Chondrocyte (in vitro differentiated cells): ENCODE data around the gene SLC7A7. TPM values are rescaled to one million over a fixed set of nuclear protein-coding genes. Genes with fewer than 3 reads are reported as not detected.
A peak's percentile ranks its signal among the peaks of the same experiment; 100 is the strongest.
"Not testable (repeated sequence)": the region's sequence is repeated elsewhere in the genome, so short reads cannot be mapped to it uniquely, and the experiment has no call there.

ENCODE experiments used
- DNase-seq: peaks from one replicate; pipeline ENCODE4 v3.0.0; 2021; ENCODE audit warnings: mixed read lengths, low spot score
- H3K27ac Mint-ChIP-seq: one replicate; pipeline ENCODE4 v1.8.0; 2021; ENCODE audit warnings: mild to moderate bottlenecking, moderate library complexity, mixed read lengths; ENCODE audit not compliant: unreplicated experiment
- H3K27me3 Mint-ChIP-seq: 2 replicates; pipeline ENCODE4 v1.8.0; 2021; ENCODE audit warnings: low read depth, mixed read lengths
- H3K36me3 Mint-ChIP-seq: 2 replicates; pipeline ENCODE4 v1.8.0; 2021; ENCODE audit warnings: low read depth, mixed read lengths
- H3K4me1 Mint-ChIP-seq: 2 replicates; pipeline ENCODE4 v1.8.0; 2021; ENCODE audit warnings: low read depth, mild to moderate bottlenecking, mixed read lengths
- H3K4me3 Mint-ChIP-seq: one replicate; pipeline ENCODE4 v1.8.0; 2021; ENCODE audit warnings: mild to moderate bottlenecking, moderate library complexity, mixed read lengths; ENCODE audit not compliant: unreplicated experiment
- H3K9me3 Mint-ChIP-seq: 2 replicates; pipeline ENCODE4 v1.8.0; 2021; ENCODE audit warnings: low read depth, mixed read lengths
- long read RNA-seq: library from polyadenylated mRNA; stranded (forward); transcript quantifications from one replicate; pipeline ENCODE4 v2.0.0, GENCODE V29; 2021
- total RNA-seq: library from RNA; stranded (reverse); gene quantifications from 3 replicates; pipeline ENCODE4 v1.2.1, GENCODE V29; 2021
- TF ChIP-seq, protein P1 (sequence below): fragments of 200-600 bp; sonication (generic); IDR thresholded peaks from 2 replicates; pipeline ENCODE4 v1.5.0; 2021; ENCODE audit warnings: antibody characterized with exemption, mild to moderate bottlenecking, moderate library complexity

The SLC7A7 gene
- total RNA-seq = 0.46 to 1.5 TPM (median 1.5 TPM) in 3 replicates
- long read RNA-seq, partial matches to known transcripts = 1 of 6 reads
- long read RNA-seq, other reads (novel, unspliced or antisense) = 3 of 6 reads

DNA sequence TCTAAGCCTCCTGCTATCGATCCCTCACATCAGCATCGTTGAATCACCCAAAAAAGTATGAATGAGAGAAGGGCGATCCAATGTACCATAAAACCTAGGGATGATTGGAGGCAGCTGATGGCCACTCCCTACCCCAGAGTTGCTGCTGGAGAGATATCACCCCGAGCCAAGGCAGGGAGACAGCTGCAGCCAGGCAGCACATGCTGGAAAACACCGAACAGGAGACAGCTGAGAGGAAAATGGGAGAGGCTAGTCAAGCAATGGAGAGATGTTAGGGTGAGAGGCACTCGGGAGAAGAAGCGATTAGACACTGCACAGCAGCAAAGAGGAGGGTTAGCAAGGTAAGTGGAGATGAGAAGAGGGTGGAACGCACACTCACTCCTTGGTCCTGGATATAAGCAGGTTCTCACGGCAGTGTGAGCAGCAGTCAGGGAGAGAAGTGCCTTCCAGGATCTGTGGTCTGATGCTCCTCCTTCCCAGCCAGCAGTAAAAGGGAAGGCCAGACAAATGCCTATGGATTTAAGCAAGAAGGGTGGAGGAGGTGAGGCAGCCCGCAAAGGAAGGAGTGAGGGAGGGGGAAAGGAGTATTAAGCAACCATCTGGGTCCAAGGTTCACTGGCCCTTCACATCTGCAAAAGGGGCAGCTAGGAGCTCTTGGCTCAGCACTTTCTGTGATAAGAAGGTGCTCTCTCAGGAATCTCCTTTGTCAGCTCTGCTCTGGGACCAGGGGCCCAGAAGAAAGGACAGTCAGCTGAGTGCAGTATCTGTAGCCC is at the start of gene SLC7A7:
Gene SLC7A7 (minus strand): TSS at position 495 of the 773 bp plus-strand sequence. CDS start 2,037 bp downstream, outside the sequence.
- Mint-ChIP-seq H3K4me1 (peaks cover 33% of the 10 kb centered on the region), H3K36me3 (no peaks in the 10 kb centered on the region), H3K27me3 (no peaks in the 10 kb centered on the region), H3K9me3 (no peaks in the 10 kb centered on the region), H3K27ac (peak within 1 kb of the TSS; percentile 54), H3K4me3 (no peak within 1 kb of the TSS)
- DNase-seq = no peak
- TF ChIP-seq, protein P1, sequence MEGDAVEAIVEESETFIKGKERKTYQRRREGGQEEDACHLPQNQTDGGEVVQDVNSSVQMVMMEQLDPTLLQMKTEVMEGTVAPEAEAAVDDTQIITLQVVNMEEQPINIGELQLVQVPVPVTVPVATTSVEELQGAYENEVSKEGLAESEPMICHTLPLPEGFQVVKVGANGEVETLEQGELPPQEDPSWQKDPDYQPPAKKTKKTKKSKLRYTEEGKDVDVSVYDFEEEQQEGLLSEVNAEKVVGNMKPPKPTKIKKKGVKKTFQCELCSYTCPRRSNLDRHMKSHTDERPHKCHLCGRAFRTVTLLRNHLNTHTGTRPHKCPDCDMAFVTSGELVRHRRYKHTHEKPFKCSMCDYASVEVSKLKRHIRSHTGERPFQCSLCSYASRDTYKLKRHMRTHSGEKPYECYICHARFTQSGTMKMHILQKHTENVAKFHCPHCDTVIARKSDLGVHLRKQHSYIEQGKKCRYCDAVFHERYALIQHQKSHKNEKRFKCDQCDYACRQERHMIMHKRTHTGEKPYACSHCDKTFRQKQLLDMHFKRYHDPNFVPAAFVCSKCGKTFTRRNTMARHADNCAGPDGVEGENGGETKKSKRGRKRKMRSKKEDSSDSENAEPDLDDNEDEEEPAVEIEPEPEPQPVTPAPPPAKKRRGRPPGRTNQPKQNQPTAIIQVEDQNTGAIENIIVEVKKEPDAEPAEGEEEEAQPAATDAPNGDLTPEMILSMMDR = no peak

DNA sequence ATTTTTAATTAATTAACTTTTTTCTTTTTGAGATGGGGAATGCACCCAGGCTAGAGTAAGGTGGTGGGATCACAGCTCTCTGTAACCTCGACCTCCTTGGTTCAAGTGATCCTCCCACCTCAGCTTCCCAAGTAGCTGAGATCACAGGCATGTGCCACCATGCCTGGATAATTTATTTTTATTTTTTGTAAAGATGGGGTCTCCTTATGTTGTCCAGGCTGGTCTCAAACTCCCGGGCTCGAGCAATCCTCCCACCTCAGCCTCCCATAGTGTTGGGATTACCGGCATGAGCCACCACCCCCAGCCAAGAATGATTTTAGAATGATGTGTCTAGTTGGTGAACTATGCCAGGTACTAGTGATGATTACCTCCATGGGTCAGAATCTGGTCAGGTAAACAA is 49.7 kb upstream of the SLC7A7 start:
- TF ChIP-seq, protein P1 = no peak
- no peak for DNase-seq
- no peaks in the 10 kb centered on the region for H3K9me3 Mint-ChIP-seq
- H3K4me1 Mint-ChIP-seq = no peaks in the 10 kb centered on the region
- H3K27ac Mint-ChIP-seq = no peak overlapping the region
- no peaks in the 10 kb centered on the region for H3K27me3 Mint-ChIP-seq
- no peaks in the 10 kb centered on the region for H3K36me3 Mint-ChIP-seq
- H3K4me3 Mint-ChIP-seq = no peak overlapping the region

DNA sequence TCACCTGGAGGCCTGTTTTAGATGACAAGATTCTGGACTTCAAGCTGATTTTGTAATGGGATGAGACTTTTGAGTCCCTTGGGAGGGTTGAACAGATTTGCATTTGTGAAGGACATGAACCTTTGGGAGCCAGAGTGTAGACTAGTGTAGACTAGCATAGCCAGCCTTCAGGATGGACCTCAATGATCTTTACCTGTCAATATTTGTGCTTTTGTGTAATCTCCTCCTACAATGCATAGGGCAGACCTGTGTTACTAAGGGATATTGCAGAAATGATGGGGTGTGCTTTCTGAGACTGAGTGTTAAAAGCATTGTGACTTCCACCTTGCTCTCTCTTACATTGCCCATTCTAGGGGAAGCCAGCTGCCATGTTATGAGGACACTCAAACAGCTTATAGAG is 46.4 kb upstream of the SLC7A7 start:
- no peak overlapping the region for H3K27ac Mint-ChIP-seq
- TF ChIP-seq, protein P1 = no peak
- no peak overlapping the region for H3K4me3 Mint-ChIP-seq
- H3K4me1 Mint-ChIP-seq = peaks cover 9% of the 10 kb centered on the region
- no peaks in the 10 kb centered on the region for H3K9me3 Mint-ChIP-seq
- no peaks in the 10 kb centered on the region for H3K27me3 Mint-ChIP-seq
- DNase-seq = no peak
- no peaks in the 10 kb centered on the region for H3K36me3 Mint-ChIP-seq

DNA sequence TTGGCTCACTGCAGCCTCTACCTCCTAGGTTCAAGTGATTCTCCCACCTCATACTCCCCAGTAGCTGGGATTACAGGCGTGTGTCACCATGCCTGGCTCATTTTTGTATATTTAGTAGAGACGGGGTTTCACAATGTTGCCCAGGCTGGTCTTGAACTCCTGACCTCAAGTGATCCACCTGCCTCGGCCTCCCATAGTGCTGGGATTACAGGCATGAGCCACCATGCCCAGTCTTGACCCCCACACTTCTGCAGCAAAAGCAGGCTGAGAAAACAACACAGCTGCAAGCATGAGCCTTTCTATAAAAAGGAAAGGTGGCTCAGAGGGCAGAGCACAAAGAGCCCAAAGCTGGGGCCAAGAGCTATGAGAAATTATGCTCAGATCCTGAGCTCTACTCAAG is 45.1 kb upstream of the SLC7A7 start:
- H3K36me3 Mint-ChIP-seq, H3K9me3 Mint-ChIP-seq, DNase-seq, H3K27ac Mint-ChIP-seq, H3K27me3 Mint-ChIP-seq, H3K4me3 Mint-ChIP-seq, H3K4me1 Mint-ChIP-seq: not testable (repeated sequence)

DNA sequence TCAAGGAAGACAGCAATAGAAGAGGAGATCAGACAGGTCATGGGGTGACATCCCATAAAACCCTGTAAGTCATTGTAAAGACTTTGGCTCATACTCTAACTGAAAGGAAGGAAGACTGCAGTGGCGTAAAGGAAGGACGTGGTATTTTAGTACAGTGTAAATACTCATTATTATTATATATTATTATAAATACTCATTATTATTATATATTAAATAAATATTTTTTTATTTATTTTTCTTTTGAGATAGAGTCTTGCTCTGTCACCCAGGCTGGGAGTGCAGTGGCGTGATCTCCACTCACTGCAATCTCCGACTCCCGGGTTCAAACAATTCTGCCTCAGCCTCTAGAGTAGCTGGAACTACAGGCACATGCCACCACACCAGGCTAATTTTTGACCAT is 41.2 kb upstream of the SLC7A7 start:
- no peaks in the 10 kb centered on the region for H3K27me3 Mint-ChIP-seq
- TF ChIP-seq, protein P1 = no peak
- H3K36me3 Mint-ChIP-seq = no peaks in the 10 kb centered on the region
- DNase-seq = no peak
- no peaks in the 10 kb centered on the region for H3K9me3 Mint-ChIP-seq
- H3K27ac Mint-ChIP-seq = no peak overlapping the region
- no peak overlapping the region for H3K4me3 Mint-ChIP-seq
- H3K4me1 Mint-ChIP-seq = peaks cover 24% of the 10 kb centered on the region
